H1 (cell line): ENCODE results near the gene GSTO2. TPM values are rescaled to one million over a fixed set of nuclear protein-coding genes. Genes with fewer than 3 reads are reported as not detected.

Source experiments
- ATF2 ChIP-seq: IDR thresholded peaks from 2 replicates; pipeline ENCODE4 v1.6.1; 2012; ENCODE audit warnings: low read length, inconsistent platforms
- CHD7 ChIP-seq: fragments of 300-600 bp; sonication (generic); IDR thresholded peaks from 2 replicates; pipeline ENCODE4 v1.7.1; 2012; ENCODE audit warnings: low read length, moderate library complexity, mild to moderate bottlenecking, inconsistent platforms; ENCODE audit not compliant: insufficient replicate concordance
- CTCF ChIP-seq, 3 experiments: IDR thresholded peaks; 1 replicate in 2 of 3; 2 replicates in 1 of 3; pipeline versions ENCODE4 v1.5.1 to v1.6.1; 2011; ENCODE audit warnings: low read length in 3 of 3, mild to moderate bottlenecking in 3 of 3, inconsistent platforms in 2 of 3, low read depth in 1 of 3, moderate library complexity in 1 of 3; ENCODE audit not compliant: insufficient read depth in 1 of 3; ENCODE audit errors: control extremely low read depth in 1 of 3
- KDM5A ChIP-seq: fragments of 200-600 bp; IDR thresholded peaks from 2 replicates; pipeline ENCODE4 v1.7.1; 2012; ENCODE audit warnings: mild to moderate bottlenecking, low read length, inconsistent platforms, mixed read lengths
- NANOG ChIP-seq: IDR thresholded peaks from 2 replicates; pipeline ENCODE4 v1.6.1; 2011; ENCODE audit warnings: low read length, low read depth, mild to moderate bottlenecking, inconsistent platforms; ENCODE audit not compliant: insufficient read depth, poor library complexity, severe bottlenecking
- RNF2 ChIP-seq: fragments of 200-900, 300-1000 bp; sonication (generic); IDR thresholded peaks from 2 replicates; pipeline ENCODE4 v1.7.1; 2016; ENCODE audit warnings: borderline replicate concordance, low read depth, mild to moderate bottlenecking, antibody characterized with exemption, low read length; ENCODE audit not compliant: poor library complexity, severe bottlenecking; ENCODE audit errors: missing control alignments
- polyA plus RNA-seq, 7 experiments: library from polyadenylated mRNA; depleted of rRNA in 3 of 7; stranded (reverse) in 5 of 7; unstranded in 2 of 7; fragments of >200 nt in 5 of 7; fragments of 200-250 nt in 2 of 7; gene quantifications; 1 replicate in 5 of 7; 2 replicates in 1 of 7; 4 replicates in 1 of 7; pipeline versions ENCODE4 v1.2.1 to v1.2.3, GENCODE V29; 2011 to 2013; ENCODE audit warnings: missing spikeins in 2 of 7, mixed read lengths in 2 of 7
- total RNA-seq: library from RNA; stranded (reverse); fragmentation: NEBNext Ultra II Directional; extraction: Animal tissue kit (Norgen Biotek cat#: 25700); gene quantifications from 2 replicates; pipeline ENCODE4 v1.2.1, GENCODE V29; 2021

Gene GSTO2
- total and polyA plus RNA-seq, 2 of the 8 experiments (the other 6 are each of a cell fraction or from before 2014, with no cell fraction given) = 13.1 to 41.7 TPM

GRCh38 chr10:104260775-104261115, 8.2 kb upstream of the GSTO2 start (continued):
- TF ChIP-seq CHD7 (no peak), NANOG (no peak), KDM5A (no peak), CTCF (IDR thresholded peaks at IDR 0.05; ENCODE audit: control extremely low read depth in 1 of 3, insufficient read depth in 1 of 3, low read depth in 1 of 3, low read length in 3 of 3) (no peak), ATF2 (no peak), RNF2 (no peak)
- TF ChIP-seq, all 59 proteins: peak for 0
